Esophagus squamous epithelium (tissue), 5 donors: ENCODE measurements around the gene IQCE. TPM values are rescaled to one million over a fixed set of nuclear protein-coding genes. Genes with fewer than 3 reads are reported as not detected.

Experiments
- DNase-seq: peaks from one replicate; lab custom pipeline; 2025; lab: John Stamatoyannopoulos, UW
- H3K27ac ChIP-seq, 4 donors: fragments of 200-600 bp; sonication (generic); one replicate each; pipeline ENCODE4 v1.5.1; 2016 to 2019; ENCODE audit warnings: mild to moderate bottlenecking in 1 of 4
- H3K27me3 ChIP-seq, 4 donors: fragments of 200-600 bp; sonication (generic); 1 replicate in 3 of 4; 2 replicates in 1 of 4; pipeline versions ENCODE4 v1.5.1 to v1.6.0; 2017 to 2021; ENCODE audit warnings: antibody characterized with exemption in 1 of 4
- H3K36me3 ChIP-seq, 3 donors: fragments of 200-600 bp; sonication (generic); one replicate each; pipeline ENCODE4 v1.5.1; 2016 to 2019
- H3K4me1 ChIP-seq, 3 donors: fragments of 200-600 bp; sonication (generic); one replicate each; pipeline ENCODE4 v1.5.1; 2017 to 2019
- H3K4me3 ChIP-seq, 4 donors: fragments of 200-600 bp; sonication (generic); 1 replicate in 3 of 4; 2 replicates in 1 of 4; pipeline ENCODE4 v1.5.1; 2016 to 2019; ENCODE audit warnings: mild to moderate bottlenecking in 2 of 4, moderate library complexity in 1 of 4
- H3K9me3 ChIP-seq, 3 donors: fragments of 200-600 bp; sonication (generic); one replicate each; pipeline ENCODE4 v1.5.1; 2016 to 2019
- POLR2A ChIP-seq, 4 donors: fragments of 450-650 bp; IDR thresholded peaks; one replicate each; pipeline ENCODE4 v1.6.1; 2017; ENCODE audit warnings: antibody characterized with exemption in 4 of 4, mild to moderate bottlenecking in 4 of 4, moderate library complexity in 3 of 4
- WGBS, 2 donors: methylation state at CpG; one replicate each; pipeline ENCODE4 v1.1.5; 2018; 5-methylcytosine and 5-hydroxymethylcytosine counted together
- intact Hi-C: fragments of 100-400 bp; cut with DNase I; formaldehyde crosslinking; loops from one replicate; pipeline ENCODE4 v1.15.0; 2022
- total RNA-seq, 4 donors: library from RNA; depleted of rRNA; stranded (reverse); fragments of >200 nt; gene quantifications; one replicate each; pipeline ENCODE4 v1.1.0, GENCODE V29; 2016
- TF ChIP-seq, protein P1 (sequence below), 6 experiments: fragments of 450-650 bp in 4 of 6; fragments of 200-600 bp in 2 of 6; sonication (generic) in 2 of 6; IDR thresholded peaks; one replicate each; pipeline ENCODE4 v1.5.1; 2016 to 2019; ENCODE audit warnings: antibody characterized with exemption in 6 of 6, mild to moderate bottlenecking in 4 of 6, moderate library complexity in 4 of 6
- donor health status: DM: yes; HTN: yes; CAD: no.

The IQCE gene
- total RNA-seq, 4 donors from 2014 or later = 4.5 to 10.6 (median 6.3) TPM

DNA sequence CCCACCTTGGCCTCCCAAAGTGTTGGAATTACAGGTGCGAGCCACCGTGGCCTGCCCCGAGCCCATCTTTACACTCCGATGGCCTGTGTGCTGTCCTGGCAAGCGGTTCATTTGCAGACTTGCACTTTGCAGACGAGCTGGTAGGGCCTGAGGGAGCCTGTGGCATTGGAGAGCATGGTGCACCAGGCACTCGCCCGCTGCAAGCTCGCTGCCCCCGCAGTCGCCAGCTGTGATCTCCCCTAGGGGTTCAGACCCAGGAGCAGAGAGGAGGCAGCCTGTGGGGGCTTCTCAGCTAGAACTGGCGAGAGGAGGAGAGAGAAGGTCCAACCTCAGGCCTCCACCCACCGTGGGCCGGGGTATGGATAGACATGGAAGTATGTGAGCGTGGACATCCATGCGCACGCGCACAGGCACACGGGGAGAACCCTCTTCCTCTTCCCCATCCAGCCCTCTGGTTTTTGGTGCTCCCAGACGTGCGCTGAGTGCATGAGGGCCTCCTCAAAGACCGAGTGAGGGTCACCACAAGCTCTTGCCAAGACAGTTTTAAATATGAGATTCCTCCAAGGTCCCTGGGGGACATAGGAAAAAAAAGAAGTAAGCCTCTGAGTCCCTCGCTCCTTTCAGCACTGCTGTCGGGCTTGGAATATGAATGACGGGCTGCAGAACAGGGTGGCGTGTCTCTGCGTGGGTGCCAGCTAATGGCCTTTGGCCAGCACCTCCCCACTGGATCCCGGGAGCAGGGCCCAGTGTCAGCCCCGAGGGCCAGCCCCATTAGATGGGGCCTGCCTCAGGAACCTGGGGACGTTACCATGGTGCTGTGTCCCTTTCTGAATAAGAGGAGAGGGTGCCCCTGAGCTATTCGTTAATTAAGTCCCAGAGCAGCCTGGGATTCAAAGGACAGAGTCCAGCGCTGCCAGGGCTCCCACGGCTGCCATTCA lies 57.9 kb downstream of the IQCE start:
- no peaks in the 10 kb centered on the region for H3K9me3 ChIP-seq
- DNase-seq = no peak
- TF ChIP-seq POLR2A (IDR thresholded peaks at IDR 0.05) = no peak
- TF ChIP-seq, protein P1, sequence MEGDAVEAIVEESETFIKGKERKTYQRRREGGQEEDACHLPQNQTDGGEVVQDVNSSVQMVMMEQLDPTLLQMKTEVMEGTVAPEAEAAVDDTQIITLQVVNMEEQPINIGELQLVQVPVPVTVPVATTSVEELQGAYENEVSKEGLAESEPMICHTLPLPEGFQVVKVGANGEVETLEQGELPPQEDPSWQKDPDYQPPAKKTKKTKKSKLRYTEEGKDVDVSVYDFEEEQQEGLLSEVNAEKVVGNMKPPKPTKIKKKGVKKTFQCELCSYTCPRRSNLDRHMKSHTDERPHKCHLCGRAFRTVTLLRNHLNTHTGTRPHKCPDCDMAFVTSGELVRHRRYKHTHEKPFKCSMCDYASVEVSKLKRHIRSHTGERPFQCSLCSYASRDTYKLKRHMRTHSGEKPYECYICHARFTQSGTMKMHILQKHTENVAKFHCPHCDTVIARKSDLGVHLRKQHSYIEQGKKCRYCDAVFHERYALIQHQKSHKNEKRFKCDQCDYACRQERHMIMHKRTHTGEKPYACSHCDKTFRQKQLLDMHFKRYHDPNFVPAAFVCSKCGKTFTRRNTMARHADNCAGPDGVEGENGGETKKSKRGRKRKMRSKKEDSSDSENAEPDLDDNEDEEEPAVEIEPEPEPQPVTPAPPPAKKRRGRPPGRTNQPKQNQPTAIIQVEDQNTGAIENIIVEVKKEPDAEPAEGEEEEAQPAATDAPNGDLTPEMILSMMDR (IDR thresholded peaks at IDR 0.05) = no peak

DNA sequence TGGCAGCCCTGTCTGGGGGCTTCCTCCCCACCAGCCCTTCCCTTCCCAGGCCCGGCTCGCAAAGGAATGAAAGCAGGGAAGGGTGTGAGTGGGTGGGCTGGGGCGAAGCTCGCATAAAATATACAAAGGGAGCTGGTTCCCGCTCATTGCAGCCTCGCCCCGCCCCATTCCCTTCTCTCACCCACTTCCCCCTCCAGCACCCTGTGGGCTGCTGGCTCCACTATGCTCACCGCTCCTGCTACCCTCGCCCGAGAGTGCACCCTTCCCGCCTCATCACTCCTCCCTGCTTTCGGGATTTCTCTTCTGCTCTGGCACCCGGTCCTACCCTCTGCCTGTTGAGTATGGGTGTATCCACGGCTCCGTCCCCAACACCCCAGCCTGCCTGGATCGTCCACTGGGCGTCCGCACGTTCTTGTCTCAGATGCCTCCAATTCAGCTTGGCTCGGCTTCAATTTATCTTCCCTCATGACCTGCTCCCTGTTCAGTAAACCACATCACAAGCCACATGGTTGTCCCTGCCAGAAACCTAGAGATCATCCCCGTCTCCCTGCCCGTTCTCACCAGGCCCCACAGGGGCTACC lies 58.6 kb downstream of the IQCE start:
- H3K27me3 ChIP-seq = peaks cover 0 to 41% (median 0%) of the 10 kb centered on the region in 4 donors
- H3K9me3 ChIP-seq = no peaks in the 10 kb centered on the region
- DNase-seq = no peak
- TF ChIP-seq, protein P1 (IDR thresholded peaks at IDR 0.05) = no peak
- TF ChIP-seq POLR2A (IDR thresholded peaks at IDR 0.05) = no peak
- H3K36me3 ChIP-seq = no peaks in the 10 kb centered on the region
- intact Hi-C loops = no loop called here
- H3K4me3 ChIP-seq = peak overlapping the region in 1 of 4 donors; percentile 32
- H3K4me1 ChIP-seq = peaks cover 25 to 71% (median 31%) of the 10 kb centered on the region in 3 donors
- 29 to 36% methylated on average over 18 to 20 of the region's 22 CpGs for WGBS, 2 donors
- no peak overlapping the region for H3K27ac ChIP-seq

More for the DNA sequence above, 57.9 kb downstream of the IQCE start:
- intact Hi-C loops = no loop called here
- 61 to 63% methylated on average over 10 to 16 of the region's 33 CpGs for WGBS, 2 donors
- Histone ChIP-seq H3K36me3 (no peaks in the 10 kb centered on the region), H3K27ac (no peak overlapping the region), H3K27me3 (peaks cover 0 to 39% (median 0%) of the 10 kb centered on the region in 4 donors), H3K4me3 (peak overlapping the region in 1 of 4 donors; percentile 32), H3K4me1 (peaks cover 22 to 63% (median 23%) of the 10 kb centered on the region in 3 donors)

DNA sequence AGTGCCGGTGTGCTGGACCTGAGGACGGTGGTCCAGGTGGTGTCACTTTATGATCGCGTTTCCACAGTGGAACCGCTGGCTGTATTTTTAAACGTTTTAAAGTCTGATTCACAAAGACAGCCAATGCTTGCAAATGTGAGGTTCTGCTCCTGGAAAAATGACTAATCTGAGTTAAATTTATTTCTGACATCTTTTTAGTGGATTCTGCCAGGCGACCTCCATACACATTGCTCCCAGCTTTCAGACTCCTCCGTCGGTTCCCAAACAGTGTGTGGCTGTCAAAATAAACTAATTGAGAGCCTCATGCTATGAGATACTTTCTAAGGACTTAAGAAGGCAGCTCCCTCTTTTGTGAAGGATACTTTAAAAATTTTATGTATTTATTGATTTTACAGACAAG lies 60.3 kb downstream of the IQCE start:
- TF ChIP-seq, protein P1 (IDR thresholded peaks at IDR 0.05) = no peak
- no peak for TF ChIP-seq POLR2A (IDR thresholded peaks at IDR 0.05)
- H3K4me3 ChIP-seq = no peak overlapping the region
- H3K36me3 ChIP-seq = no peaks in the 10 kb centered on the region
- intact Hi-C loops = no loop called here
- peaks cover 24 to 75% (median 37%) of the 10 kb centered on the region in 3 donors for H3K4me1 ChIP-seq
- H3K27me3 ChIP-seq = peaks cover 0 to 58% (median 0%) of the 10 kb centered on the region in 4 donors
- DNase-seq = no peak
- H3K9me3 ChIP-seq = no peaks in the 10 kb centered on the region
- H3K27ac ChIP-seq = no peak overlapping the region
- WGBS, 2 donors = 64 to 74% methylated on average over 9 of the region's 9 CpGs

DNA sequence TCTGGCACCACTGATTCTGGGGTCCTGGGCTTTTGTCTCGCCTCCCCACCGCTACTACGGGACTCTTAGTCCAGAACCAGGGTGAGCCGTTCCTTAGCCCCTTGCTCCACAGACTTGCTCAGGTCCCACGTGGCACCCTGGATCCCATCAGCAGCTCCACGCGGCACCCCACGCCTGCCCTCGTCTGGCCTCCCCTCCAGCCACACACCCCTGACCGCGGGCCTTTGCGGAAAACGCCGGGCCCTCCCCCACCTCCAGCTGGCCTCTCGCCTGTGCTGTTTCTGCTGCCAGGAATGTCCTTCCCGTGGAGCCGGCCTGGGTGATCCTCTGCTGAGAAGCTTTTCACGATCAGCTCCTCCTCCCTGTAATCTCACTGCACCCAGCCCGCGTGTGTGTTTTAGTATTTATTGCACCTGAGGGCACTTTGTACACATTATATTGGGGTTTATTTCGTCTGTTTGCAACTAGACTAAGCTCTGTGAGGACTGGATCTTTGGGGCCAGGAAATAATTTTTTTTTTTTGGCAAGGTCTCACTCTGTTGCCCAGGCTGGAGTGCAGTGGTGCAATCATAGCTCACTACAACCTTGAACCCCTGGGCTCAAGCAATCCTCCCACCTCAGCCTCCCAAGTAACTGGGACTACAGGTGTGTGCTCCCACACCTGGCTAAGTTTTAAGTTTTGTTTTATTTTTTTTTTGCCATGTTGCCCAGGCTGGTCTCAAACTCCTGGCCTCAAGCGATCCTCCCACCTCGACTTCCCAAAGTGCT lies 62.5 kb downstream of the IQCE start:
- no peak for DNase-seq
- no peaks in the 10 kb centered on the region for H3K36me3 ChIP-seq
- no peaks in the 10 kb centered on the region for H3K9me3 ChIP-seq
- peaks cover 24 to 66% (median 37%) of the 10 kb centered on the region in 3 donors for H3K4me1 ChIP-seq
- 47 to 56% methylated on average over 6 to 20 of the region's 23 CpGs for WGBS, 2 donors
- H3K27me3 ChIP-seq = peaks cover 0 to 61% (median 0%) of the 10 kb centered on the region in 4 donors
- intact Hi-C loops = no loop called here
- TF ChIP-seq POLR2A (IDR thresholded peaks at IDR 0.05) = no peak
- TF ChIP-seq, protein P1 (IDR thresholded peaks at IDR 0.05) = no peak
- no peak overlapping the region for H3K27ac ChIP-seq
- no peak overlapping the region for H3K4me3 ChIP-seq
